NCI-H748 treated with DMSO at 0.1 percent for 48 hours (cell line): ENCODE measurements around the gene POLE.

Experiments
- DNase-seq: peaks from one replicate; lab custom pipeline; 2025; lab: John Stamatoyannopoulos, UW

The POLE gene, protein sequence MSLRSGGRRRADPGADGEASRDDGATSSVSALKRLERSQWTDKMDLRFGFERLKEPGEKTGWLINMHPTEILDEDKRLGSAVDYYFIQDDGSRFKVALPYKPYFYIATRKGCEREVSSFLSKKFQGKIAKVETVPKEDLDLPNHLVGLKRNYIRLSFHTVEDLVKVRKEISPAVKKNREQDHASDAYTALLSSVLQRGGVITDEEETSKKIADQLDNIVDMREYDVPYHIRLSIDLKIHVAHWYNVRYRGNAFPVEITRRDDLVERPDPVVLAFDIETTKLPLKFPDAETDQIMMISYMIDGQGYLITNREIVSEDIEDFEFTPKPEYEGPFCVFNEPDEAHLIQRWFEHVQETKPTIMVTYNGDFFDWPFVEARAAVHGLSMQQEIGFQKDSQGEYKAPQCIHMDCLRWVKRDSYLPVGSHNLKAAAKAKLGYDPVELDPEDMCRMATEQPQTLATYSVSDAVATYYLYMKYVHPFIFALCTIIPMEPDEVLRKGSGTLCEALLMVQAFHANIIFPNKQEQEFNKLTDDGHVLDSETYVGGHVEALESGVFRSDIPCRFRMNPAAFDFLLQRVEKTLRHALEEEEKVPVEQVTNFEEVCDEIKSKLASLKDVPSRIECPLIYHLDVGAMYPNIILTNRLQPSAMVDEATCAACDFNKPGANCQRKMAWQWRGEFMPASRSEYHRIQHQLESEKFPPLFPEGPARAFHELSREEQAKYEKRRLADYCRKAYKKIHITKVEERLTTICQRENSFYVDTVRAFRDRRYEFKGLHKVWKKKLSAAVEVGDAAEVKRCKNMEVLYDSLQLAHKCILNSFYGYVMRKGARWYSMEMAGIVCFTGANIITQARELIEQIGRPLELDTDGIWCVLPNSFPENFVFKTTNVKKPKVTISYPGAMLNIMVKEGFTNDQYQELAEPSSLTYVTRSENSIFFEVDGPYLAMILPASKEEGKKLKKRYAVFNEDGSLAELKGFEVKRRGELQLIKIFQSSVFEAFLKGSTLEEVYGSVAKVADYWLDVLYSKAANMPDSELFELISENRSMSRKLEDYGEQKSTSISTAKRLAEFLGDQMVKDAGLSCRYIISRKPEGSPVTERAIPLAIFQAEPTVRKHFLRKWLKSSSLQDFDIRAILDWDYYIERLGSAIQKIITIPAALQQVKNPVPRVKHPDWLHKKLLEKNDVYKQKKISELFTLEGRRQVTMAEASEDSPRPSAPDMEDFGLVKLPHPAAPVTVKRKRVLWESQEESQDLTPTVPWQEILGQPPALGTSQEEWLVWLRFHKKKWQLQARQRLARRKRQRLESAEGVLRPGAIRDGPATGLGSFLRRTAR (N-terminal part only)

GRCh38 chr12:132687211-132688164 is at the start of gene POLE, which contains the start of gene PXMP2:
Gene POLE, minus strand, starts transcription at chr12:132687342. Its CDS starts 27 bp downstream, at chr12:132687315.
Gene PXMP2, plus strand, starts transcription at chr12:132687587. Its CDS starts 84 bp downstream, at chr12:132687671.
- DNase-seq, result peak; percentile 93

GRCh38 chr12:132736913-132737312 is 49.8 kb upstream of the POLE start:
- DNase-seq, result no peak

DNA sequence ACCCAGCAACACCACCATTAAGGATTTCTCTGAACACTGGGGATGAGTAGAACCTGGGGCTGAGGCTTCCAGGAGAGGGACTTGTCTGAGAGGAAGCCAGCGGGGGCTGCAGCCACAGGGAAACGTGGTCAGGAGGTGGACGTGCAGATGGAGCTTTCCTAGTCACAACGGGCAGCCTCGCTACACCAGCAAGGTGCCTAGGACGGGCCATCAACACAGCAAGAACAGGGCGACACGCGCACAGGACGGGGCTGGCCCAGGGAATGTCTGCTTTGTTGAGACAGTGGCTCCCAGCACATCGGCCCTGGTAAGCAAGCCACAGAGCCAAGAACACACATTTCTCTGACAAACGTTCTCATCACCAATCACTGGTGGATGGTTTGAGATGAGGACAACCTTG is 49.2 kb upstream of the POLE start:
- no peak for DNase-seq

GRCh38 chr12:132735496-132735895 is 48.4 kb upstream of the POLE start:
- no peak for DNase-seq

- no peak for DNase-seq
Observed at GRCh38 chr12:132734206-132734605, 47.1 kb upstream of the POLE start.

GRCh38 chr12:132731574-132731973 is 44.4 kb upstream of the POLE start:
- no peak for DNase-seq

DNA sequence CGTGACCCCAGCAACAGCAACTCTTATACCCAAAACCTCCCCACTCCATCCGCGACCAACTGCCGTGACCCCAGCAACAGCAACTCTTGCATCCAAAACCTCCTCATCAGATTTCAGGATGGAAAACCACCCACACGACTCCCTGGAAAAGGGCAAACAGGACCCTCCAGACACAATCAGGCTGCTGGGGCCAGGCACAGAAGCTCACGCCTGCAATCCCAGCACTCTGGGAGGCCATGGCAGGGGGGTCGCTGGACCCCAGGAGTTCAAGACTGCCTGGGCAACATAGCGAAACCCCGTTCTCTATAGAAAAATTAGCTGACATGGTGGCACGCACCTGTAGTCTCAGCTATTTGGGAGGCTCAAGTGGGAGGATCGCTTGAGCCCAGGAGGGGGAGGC is 43.2 kb upstream of the POLE start:
- DNase-seq, result no peak

DNA sequence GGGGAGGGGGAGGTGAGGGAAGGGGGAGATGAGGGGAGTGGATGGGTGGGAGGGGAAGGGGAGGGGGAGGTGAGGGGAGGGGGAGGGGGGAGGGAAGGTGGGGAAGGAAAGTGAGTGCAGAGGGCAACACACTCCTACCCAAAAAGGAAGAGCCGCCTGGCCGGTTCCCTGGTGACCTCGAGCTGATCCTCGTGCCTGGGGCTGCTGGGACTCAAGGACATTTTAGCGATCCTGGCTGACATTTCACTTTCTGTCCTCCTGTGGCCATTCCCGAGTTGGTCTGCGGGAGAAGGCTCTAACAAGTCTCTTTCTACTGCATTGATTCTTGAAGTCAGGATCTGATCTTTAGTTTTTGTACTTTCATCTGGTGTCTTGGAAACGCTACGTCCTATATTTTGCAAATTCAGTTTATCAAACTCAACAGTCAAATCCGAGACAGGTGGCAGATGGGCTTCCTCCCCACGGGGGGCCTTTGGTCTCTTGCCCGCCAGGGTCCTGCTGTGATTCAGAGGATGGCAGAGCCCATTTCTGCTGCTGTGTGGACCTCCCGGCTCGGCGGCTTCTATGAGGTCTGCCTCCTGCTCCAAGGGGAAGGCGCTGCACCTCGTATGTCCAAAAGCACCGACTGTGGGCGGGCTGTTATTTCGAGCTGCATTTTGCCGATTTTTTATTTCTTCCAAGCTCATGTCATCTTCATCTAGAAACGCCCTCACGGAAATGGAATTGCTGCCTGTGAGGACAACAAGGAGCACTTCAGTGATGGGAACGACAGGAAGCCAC is 42.6 kb upstream of the POLE start:
- DNase-seq, result no peak

GRCh38 chr12:132728502-132728901 is 41.4 kb upstream of the POLE start:
- DNase-seq, result no peak

- no peak for DNase-seq
Observed at GRCh38 chr12:132727091-132727794, 40.1 kb upstream of the POLE start.

- DNase-seq, result no peak
Observed at GRCh38 chr12:132726386-132726785, 39.2 kb upstream of the POLE start.

- DNase-seq, result no peak
Observed at GRCh38 chr12:132724506-132725241, 37.5 kb upstream of the POLE start.

- no peak for DNase-seq
Observed at GRCh38 chr12:132723764-132724140, 36.6 kb upstream of the POLE start.

GRCh38 chr12:132723015-132723763 is 36.0 kb upstream of the POLE start:
- no peak for DNase-seq

GRCh38 chr12:132720606-132721345 is 33.6 kb upstream of the POLE start:
- no peak for DNase-seq

- no peak for DNase-seq
Observed at GRCh38 chr12:132719954-132720324, 32.8 kb upstream of the POLE start.
